Duodenal mucosa (tissue), 2 donors: ENCODE results near the gene SHISAL2A.

Experiments used
- H3K27ac ChIP-seq: one replicate; pipeline ENCODE4 v1.7.0; 2013; ENCODE audit warnings: low read depth, low read length
- H3K27me3 ChIP-seq, 2 donors: one replicate each; pipeline ENCODE4 v1.7.0; 2013; ENCODE audit warnings: low read length in 2 of 2, control low read depth in 1 of 2; ENCODE audit not compliant: insufficient read depth in 2 of 2, control insufficient read depth in 1 of 2
- H3K36me3 ChIP-seq, 2 donors: one replicate each; pipeline ENCODE4 v1.7.0; 2013; ENCODE audit warnings: low read length in 2 of 2, control low read depth in 1 of 2; ENCODE audit not compliant: insufficient read depth in 2 of 2, control insufficient read depth in 1 of 2
- H3K4me1 ChIP-seq, 2 donors: one replicate each; pipeline ENCODE4 v1.7.0; 2013; ENCODE audit warnings: low read length in 2 of 2, control low read depth in 1 of 2; ENCODE audit not compliant: insufficient read depth in 2 of 2, control insufficient read depth in 1 of 2
- H3K4me3 ChIP-seq, 2 donors: one replicate each; pipeline ENCODE4 v1.7.0; 2013; ENCODE audit warnings: low read length in 2 of 2, low read depth in 1 of 2
- H3K9ac ChIP-seq, 2 donors: one replicate each; pipeline ENCODE4 v1.7.0; 2013; ENCODE audit warnings: low read length in 2 of 2, low read depth in 1 of 2
- H3K9me3 ChIP-seq, 2 donors: one replicate each; pipeline ENCODE4 v1.7.0; 2013; ENCODE audit warnings: low read length in 2 of 2, control low read depth in 1 of 2; ENCODE audit not compliant: control insufficient read depth in 1 of 2

The SHISAL2A gene

DNA sequence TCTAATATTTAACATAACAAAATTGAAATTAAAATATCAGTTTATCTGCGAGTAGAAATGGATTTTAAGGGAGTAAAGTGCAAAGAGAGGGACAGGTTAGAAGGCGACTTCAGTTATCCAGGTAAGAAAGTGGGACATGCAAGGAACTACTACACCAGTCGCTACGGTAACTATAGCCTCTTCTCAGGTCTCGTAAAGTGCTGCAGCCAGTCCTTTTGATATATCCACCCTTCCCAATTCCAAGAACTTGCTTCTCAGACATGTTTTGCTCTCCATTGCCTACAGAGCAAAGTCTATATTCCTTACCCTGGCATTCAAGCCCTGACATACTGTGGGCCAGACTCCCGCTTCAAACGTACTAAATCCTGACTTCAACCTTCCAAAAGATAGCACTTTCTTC, 62.7 kb downstream of the SHISAL2A start:
- H3K9me3 ChIP-seq: no peaks in the 10 kb centered on the region
- no peak overlapping the region for H3K9ac ChIP-seq
- H3K4me1 ChIP-seq: peaks cover 5 to 9% of the 10 kb centered on the region in 2 donors
- peaks cover 12 to 20% of the 10 kb centered on the region in 2 donors for H3K36me3 ChIP-seq
- H3K27me3 ChIP-seq: no peaks in the 10 kb centered on the region
- no peak overlapping the region for H3K4me3 ChIP-seq
- H3K27ac ChIP-seq: no peak overlapping the region

DNA sequence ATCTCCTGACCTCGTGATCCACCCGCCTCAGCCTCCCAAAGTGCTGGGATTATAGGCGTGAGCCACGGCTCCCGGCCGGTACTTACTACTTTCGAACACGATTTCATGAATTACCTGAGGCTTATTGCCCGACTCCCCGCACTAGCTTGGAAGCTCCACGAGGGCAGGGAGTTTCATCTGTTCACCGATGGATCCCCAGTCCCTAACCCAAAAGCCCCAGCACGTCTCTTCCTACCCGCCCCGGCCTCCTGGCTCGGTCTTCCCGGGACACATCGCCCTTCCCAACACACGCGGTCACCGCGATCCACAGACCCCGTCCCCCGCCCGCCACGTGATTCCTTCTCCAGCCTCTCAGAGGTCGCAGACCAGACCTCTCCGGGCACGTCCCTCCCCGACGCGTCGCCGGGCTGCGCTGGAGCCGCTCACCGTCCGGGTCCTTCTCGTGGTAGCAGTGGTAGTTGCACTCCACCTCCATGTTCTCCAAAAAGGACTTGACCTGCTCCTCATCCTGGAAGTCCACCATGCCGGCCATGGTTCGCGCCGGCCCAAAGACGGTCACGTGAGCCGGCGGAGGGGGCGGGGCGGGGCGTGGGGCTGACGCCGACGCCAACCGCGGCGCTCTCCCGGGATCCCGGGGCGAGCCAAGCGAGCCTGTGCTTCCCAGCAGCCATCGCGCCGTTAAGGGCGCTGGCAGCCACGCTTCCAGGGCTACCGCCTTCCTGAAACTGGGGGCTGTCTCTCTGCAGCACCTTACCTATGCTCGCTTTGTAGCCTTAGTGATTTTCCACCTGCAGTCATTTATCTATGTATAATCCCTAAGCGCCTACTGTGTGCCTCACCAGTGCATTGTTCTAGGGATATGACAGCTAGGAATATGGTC, 65.1 kb downstream of the SHISAL2A start, which contains the start of gene COA7:
Gene COA7 (minus strand): TSS at position 553 of the 880 bp plus-strand sequence. CDS start 21 bp downstream, at position 532.
- peak within 1 kb of the TSS; percentile 90 for H3K27ac ChIP-seq
- peaks cover 0 to under 1% of the 10 kb centered on the region in 2 donors for H3K36me3 ChIP-seq
- peaks cover 5 to 9% of the 10 kb centered on the region in 2 donors for H3K4me1 ChIP-seq
- H3K4me3 ChIP-seq: peak within 1 kb of the TSS; percentile 82 to 97
- H3K9me3 ChIP-seq: no peaks in the 10 kb centered on the region
- peak within 1 kb of the TSS; percentile 59 to 85 for H3K9ac ChIP-seq
- no peaks in the 10 kb centered on the region for H3K27me3 ChIP-seq

DNA sequence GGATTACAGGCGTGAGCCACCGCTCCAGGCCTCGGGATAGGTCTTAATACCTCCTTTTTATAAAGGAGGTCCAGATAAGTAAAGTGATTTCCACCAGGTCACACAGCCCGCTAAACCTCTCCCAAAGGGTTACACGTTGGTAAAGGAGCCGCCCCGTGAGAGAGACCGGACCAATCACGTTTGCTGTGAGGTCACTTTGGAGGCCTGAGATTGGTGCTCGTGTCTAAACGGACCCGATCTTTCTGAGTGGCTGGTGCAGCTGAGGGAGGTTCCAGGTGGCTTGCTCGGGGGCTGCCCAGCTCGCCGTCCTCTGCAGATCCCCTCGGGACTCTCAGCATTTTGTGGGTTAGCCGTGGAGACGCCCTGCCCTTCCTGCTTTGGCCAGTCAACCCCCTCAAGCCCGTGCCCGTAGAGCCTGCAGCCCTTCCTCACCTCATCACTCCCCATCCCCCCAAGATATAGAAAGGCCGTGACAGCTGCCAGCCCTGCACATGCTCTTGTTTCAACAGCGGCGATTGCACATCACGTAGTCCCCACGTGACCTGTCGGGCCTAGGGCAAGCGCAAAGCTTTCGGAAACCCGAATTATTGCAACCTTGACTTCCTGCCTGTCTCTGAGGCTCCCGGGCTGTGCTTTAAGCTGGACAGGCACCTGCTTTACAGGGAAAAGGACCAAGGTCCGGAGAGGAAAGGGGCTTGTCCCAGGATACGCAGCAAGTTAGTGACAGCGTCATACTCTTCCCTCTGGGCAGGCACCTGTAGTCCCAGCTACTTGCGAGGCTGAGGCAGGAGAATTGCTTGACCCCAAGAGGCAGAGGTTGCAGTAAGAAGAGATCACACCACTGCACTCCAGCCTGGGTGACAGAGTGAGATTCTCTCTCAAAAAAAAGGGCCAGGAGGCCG, 70.2 kb downstream of the SHISAL2A start:
- Histone ChIP-seq H3K4me1 (peaks cover 12 to 23% of the 10 kb centered on the region in 2 donors), H3K36me3 (no peaks in the 10 kb centered on the region), H3K27ac (peak overlapping the region; percentile 72), H3K27me3 (no peaks in the 10 kb centered on the region), H3K9ac (peak overlapping the region; percentile 69 to 80), H3K9me3 (no peaks in the 10 kb centered on the region), H3K4me3 (peak overlapping the region; percentile 65 to 85)

DNA sequence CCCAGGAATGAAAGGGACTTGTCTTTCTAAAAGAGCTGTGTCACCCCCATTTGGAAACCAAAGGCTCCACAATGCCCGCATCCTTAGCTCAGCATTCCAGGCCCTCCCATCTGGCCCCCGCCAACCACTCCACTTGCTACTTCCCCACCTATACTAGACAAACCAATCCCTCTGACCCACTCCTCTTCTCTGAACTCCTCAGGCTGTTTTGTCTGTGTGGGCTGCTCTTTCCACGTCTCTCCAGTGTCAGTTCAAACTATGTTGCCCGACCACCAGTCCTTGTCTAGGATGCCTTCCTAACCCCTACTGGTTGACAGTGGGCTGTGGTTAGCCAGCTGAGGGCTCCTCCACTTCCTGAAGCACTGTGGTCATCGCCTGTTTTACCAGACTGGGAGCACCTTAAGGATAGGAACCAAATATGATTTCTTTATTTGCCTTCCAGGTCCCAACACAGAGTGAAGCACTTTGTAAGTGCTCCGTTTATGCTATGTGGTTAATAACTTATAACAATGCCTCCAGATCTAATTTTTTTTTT, 73.2 kb downstream of the SHISAL2A start:
- no peak overlapping the region for H3K27ac ChIP-seq
- H3K9me3 ChIP-seq: no peaks in the 10 kb centered on the region
- H3K27me3 ChIP-seq: no peaks in the 10 kb centered on the region
- H3K36me3 ChIP-seq: no peaks in the 10 kb centered on the region
- no peak overlapping the region for H3K4me3 ChIP-seq
- H3K4me1 ChIP-seq: peaks cover 10 to 13% of the 10 kb centered on the region in 2 donors
- H3K9ac ChIP-seq: no peak overlapping the region
